ENCODE measurements around the gene MN1. TPM values are rescaled to one million over a fixed set of nuclear protein-coding genes. Genes with fewer than 3 reads are reported as not detected.

MN1 gene
- total and polyA plus RNA-seq, 7 donors: 4.3 to 39.3 (median 17.6) TPM

DNA sequence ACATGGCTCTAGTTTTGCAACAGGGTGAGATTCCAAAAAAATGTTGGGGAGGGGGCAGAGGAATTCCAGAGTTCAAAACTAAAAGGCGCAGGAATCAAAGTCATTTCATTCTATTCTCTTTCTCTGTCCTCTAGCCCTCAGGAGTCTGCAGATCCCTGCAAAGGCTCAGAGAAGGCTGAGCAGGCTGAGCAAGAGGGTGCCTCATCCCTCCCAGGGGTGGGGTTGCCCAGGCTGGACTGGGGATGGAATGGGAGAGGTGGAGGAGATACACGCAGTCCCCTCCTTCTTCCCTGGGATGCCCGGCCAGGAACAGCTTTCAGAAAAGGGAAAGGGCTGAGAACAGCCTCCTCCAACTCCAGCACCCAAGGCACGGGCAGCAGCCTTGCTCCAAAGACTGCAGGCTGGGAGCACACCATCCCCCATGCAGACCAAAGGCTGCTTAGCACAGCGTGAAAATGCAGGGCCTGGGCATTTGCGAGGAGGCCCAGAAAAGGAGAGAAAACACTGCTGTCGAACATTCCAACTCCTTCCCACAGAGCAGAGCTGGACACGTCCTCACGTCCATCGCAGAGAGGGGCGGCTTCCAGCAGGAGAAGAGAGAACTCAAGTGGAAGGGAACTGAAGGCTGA, 51.8 kb downstream of the MN1 start:
- no peak for DNase-seq
- no peaks in the 10 kb centered on the region for H3K27me3 ChIP-seq (ENCODE audit: insufficient read depth in 3 of 3, low read length in 2 of 3)
- peaks cover 13% of the 10 kb centered on the region for H3K4me1 ChIP-seq

DNA sequence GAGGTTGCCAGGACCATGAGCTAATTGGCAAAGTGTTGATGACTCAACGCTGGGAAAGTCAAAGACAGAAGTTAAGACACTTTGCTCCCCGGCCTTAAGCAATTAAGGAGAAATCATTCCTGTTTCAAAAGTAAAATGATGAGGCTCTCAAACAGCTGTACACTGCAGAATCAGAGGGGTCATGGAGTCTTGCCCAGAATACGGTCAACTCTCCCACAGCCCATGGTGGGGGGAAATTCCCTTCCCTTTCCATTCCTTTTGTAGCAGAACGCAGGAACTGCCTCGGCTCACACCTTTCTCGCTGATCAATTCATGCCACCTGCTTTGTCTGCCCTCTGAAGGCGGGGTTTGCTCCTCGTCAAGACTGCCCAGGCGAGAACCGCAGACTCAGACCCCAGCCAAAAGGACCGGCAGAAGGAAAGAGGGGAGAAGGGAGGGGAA, 52.8 kb downstream of the MN1 start:
- peak in 1 of 4 donors; percentile 14 for ATAC-seq

More for the DNA sequence above, 51.8 kb downstream of the MN1 start:
- Histone ChIP-seq H3K9me3 (no peaks in the 10 kb centered on the region), H3K27ac (peak overlapping the region; percentile 60), H3K4me3 (no peak overlapping the region), H3K36me3 (ENCODE audit: insufficient read depth in 1 of 2, low read depth in 1 of 2) (peaks cover 0 to 14% of the 10 kb centered on the region in 2 donors)
- WGBS, 3 donors: 52 to 62% (median 57%) methylated on average over 10 to 11 of the region's 11 CpGs
- TF ChIP-seq, protein P1, sequence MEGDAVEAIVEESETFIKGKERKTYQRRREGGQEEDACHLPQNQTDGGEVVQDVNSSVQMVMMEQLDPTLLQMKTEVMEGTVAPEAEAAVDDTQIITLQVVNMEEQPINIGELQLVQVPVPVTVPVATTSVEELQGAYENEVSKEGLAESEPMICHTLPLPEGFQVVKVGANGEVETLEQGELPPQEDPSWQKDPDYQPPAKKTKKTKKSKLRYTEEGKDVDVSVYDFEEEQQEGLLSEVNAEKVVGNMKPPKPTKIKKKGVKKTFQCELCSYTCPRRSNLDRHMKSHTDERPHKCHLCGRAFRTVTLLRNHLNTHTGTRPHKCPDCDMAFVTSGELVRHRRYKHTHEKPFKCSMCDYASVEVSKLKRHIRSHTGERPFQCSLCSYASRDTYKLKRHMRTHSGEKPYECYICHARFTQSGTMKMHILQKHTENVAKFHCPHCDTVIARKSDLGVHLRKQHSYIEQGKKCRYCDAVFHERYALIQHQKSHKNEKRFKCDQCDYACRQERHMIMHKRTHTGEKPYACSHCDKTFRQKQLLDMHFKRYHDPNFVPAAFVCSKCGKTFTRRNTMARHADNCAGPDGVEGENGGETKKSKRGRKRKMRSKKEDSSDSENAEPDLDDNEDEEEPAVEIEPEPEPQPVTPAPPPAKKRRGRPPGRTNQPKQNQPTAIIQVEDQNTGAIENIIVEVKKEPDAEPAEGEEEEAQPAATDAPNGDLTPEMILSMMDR (IDR thresholded peaks at IDR 0.05): no peak
- intact Hi-C loops (cut with DNase I): no loop called here
- ATAC-seq: no peak

DNA sequence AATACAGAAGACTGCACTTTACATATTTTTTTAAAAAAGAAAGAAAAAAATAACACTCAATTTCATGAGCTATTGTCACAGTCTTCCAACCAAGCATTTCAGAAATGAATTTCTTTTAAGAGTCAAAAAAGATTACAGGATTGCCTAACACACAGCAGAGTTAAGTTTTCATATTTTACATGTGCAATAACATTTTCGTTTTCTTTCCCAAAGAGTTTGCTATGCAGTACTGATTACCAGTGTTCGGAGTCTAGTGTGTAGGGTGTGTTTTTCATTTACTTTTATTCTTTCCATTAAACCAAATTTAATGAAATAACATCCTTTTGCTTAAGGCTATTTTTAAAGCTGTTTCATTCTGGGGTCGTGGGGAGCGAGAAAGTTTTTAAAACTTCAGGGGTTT, 53.2 kb downstream of the MN1 start:
- Histone ChIP-seq H3K4me3 (no peak overlapping the region), H3K27ac (peak overlapping the region; percentile 14), H3K9me3 (no peaks in the 10 kb centered on the region), H3K27me3 (ENCODE audit: insufficient read depth in 3 of 3, low read length in 2 of 3) (no peaks in the 10 kb centered on the region), H3K36me3 (ENCODE audit: insufficient read depth in 1 of 2, low read depth in 1 of 2) (peaks cover 0 to 14% of the 10 kb centered on the region in 2 donors), H3K4me1 (peaks cover 5% of the 10 kb centered on the region)
- intact Hi-C loops (cut with DNase I): no loop called here
- TF ChIP-seq, protein P1 (IDR thresholded peaks at IDR 0.05): no peak
- ATAC-seq: no peak
- DNase-seq: no peak
- WGBS, 3 donors: 63 to 68% (median 67%) methylated on average over 4 of the region's 4 CpGs

More for the DNA sequence above, 52.8 kb downstream of the MN1 start:
- H3K9me3 ChIP-seq: no peaks in the 10 kb centered on the region
- WGBS, 3 donors: 40 to 69% (median 44%) methylated on average over 11 of the region's 11 CpGs
- H3K4me1 ChIP-seq: peaks cover 9% of the 10 kb centered on the region
- TF ChIP-seq, protein P1 (IDR thresholded peaks at IDR 0.05): no peak
- H3K27me3 ChIP-seq (ENCODE audit: insufficient read depth in 3 of 3, low read length in 2 of 3): no peaks in the 10 kb centered on the region
- intact Hi-C loops (cut with DNase I): no loop called here
- no peak overlapping the region for H3K4me3 ChIP-seq
- peaks cover 0 to 14% of the 10 kb centered on the region in 2 donors for H3K36me3 ChIP-seq (ENCODE audit: insufficient read depth in 1 of 2, low read depth in 1 of 2)
- peak overlapping the region; percentile 60 for H3K27ac ChIP-seq
- no peak for DNase-seq

DNA sequence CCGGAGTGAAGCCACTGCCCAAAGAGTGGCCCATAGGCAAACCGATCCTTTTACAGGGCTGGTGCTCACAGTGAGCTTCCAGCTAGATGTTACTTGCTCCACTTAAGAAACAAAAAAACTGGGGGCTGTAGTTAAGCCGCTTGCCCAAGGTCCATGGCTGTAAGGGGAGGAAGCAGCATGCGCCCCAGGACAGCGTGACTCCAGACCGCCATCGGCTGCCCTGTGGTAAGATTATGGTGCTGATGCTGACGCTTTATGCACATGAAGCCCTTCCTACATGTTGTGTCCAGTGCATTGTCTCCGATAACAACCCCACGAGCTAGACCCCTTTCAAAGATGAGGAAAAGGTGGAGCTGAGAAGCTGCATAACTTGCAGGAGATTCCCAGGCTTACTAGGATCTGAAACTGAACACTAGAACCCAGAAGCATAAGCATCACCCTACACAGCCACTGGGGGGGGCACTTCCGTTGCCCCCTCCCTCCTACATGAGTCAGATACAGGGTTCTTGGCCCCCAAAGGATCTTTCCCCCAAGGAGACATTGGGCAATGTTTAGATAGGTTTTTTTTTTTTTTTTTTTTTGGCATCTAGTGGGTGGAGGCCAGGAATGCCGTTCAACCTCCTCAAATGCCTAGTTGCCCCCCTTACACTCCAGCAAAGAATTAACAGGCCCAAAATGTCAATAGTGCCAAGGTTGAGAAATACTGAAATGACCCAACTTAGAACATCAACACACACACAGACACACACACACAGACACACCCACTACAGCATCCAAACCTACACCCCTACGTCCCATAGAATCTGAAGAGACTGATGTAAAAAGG, 53.9 kb downstream of the MN1 start:
- DNase-seq (no peak), ATAC-seq (peak in 3 of 4 donors; percentile 29 to 66 (median 65))
- TF ChIP-seq, protein P1 (IDR thresholded peaks at IDR 0.05): peak; percentile 31
- intact Hi-C loops (cut with DNase I): no loop called here
- Histone ChIP-seq H3K9me3 (no peaks in the 10 kb centered on the region), H3K36me3 (ENCODE audit: insufficient read depth in 1 of 2, low read depth in 1 of 2) (peaks cover 0 to 14% of the 10 kb centered on the region in 2 donors), H3K4me1 (no peaks in the 10 kb centered on the region), H3K4me3 (no peak overlapping the region), H3K27me3 (ENCODE audit: insufficient read depth in 3 of 3, low read length in 2 of 3) (no peaks in the 10 kb centered on the region), H3K27ac (peak overlapping the region; percentile 14)
- WGBS, 3 donors: 85 to 91% (median 88%) methylated on average over 13 of the region's 13 CpGs
